GM03348 (cell line): ENCODE data around the gene RPP30.

Source experiments
- DNase-seq: peaks from one replicate; pipeline ENCODE4 v3.0.0; 2012; ENCODE audit warnings: low spot score

Gene RPP30

GRCh38 chr10:90944749-90945148 lies 73.0 kb downstream of the RPP30 start:
- no peak for DNase-seq

- no peak for DNase-seq
Measured at GRCh38 chr10:90945491-90946070, 73.8 kb downstream of the RPP30 start.

- no peak for DNase-seq
Measured at GRCh38 chr10:90947030-90947960, 75.5 kb downstream of the RPP30 start.
